Breast epithelium (tissue), 3 donors: ENCODE results near the gene TSHZ1.

Experiments used
- POLR2A ChIP-seq: fragments of 450-650 bp; IDR thresholded peaks from one replicate; pipeline ENCODE4 v1.6.1; 2016; ENCODE audit warnings: antibody characterized with exemption, mild to moderate bottlenecking, moderate library complexity
- POLR2AphosphoS5 ChIP-seq, 3 donors: sonication (generic); formaldehyde crosslinking; IDR thresholded peaks; one replicate each; pipeline ENCODE4 v1.6.1; 2017; ENCODE audit warnings: antibody characterized with exemption in 3 of 3
- TF ChIP-seq, protein P1 (sequence below), 3 donors: fragments of 450-650 bp; IDR thresholded peaks; one replicate each; pipeline ENCODE4 v1.5.1; 2016 to 2017; ENCODE audit warnings: antibody characterized with exemption in 3 of 3, mild to moderate bottlenecking in 3 of 3, moderate library complexity in 3 of 3

DNA sequence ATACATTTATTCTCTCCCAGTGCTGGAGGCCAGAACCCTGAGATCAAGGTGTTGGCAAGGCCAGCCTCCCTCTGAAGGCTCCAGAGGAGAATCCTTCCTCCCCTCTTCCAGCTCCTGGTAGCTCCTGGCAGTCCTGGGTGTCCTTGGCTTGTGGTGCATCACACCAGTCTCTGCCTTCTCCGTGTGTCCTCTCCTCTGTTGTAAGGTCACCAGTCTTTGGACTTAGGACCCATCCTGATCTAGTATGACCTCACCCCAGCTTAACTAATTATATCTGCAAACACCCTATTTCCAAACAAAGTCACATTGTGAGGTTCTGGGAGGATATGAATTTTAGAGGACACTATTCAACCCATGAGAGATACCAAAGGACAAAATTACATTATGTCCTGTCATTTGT, 31.1 kb downstream of the TSHZ1 start:
- TF ChIP-seq, protein P1, sequence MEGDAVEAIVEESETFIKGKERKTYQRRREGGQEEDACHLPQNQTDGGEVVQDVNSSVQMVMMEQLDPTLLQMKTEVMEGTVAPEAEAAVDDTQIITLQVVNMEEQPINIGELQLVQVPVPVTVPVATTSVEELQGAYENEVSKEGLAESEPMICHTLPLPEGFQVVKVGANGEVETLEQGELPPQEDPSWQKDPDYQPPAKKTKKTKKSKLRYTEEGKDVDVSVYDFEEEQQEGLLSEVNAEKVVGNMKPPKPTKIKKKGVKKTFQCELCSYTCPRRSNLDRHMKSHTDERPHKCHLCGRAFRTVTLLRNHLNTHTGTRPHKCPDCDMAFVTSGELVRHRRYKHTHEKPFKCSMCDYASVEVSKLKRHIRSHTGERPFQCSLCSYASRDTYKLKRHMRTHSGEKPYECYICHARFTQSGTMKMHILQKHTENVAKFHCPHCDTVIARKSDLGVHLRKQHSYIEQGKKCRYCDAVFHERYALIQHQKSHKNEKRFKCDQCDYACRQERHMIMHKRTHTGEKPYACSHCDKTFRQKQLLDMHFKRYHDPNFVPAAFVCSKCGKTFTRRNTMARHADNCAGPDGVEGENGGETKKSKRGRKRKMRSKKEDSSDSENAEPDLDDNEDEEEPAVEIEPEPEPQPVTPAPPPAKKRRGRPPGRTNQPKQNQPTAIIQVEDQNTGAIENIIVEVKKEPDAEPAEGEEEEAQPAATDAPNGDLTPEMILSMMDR (IDR thresholded peaks at IDR 0.05), result no peak
- TF ChIP-seq POLR2AphosphoS5 (IDR thresholded peaks at IDR 0.05) (no peak), POLR2A (no peak)
